ENCODE data around the gene SLC5A9. TPM values are rescaled to one million over a fixed set of nuclear protein-coding genes. Genes with fewer than 3 reads are reported as not detected.

Gene SLC5A9
- total RNA-seq, 1 experiment from 2014 or later = 3.9 TPM

DNA sequence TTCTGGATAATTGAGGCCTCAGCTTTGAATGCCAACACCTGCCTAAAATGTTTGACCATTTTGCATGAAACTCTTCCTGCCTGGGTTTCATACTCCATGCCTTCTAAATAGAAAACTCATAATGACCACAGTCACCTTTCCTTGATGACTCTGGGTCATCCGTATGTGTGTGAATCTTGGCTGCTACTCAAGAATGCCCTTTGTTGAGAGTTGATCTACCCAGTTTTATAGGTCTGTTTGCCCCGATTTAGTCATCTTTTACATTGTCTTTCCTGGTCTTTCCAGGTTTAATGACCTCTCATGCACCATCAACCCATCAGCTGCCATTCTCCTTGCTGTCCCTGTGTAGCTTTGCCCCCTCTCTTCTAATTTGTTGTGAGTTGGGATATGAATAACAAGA is 2.7 kb upstream of the SLC5A9 start:
- Histone ChIP-seq H3K36me3 (ENCODE audit: control insufficient read depth, insufficient read depth, low read length) (no peaks in the 10 kb centered on the region), H3K4me1 (peaks cover 17% of the 10 kb centered on the region), H3K27me3 (replicated peaks; ENCODE audit: control insufficient read depth, insufficient read depth, low read length) (no peaks in the 10 kb centered on the region), H3K4me3 (ENCODE audit: low read depth, low read length) (no peak overlapping the region), H3K9me3 (no peaks in the 10 kb centered on the region)
- peaks cover 11% of the 10 kb centered on the region for H3K4me1 Mint-ChIP-seq (ENCODE audit: low read depth, unreplicated experiment)
- ChIA-PET CTCF (no interaction called here), POLR2A (no interaction called here)
- H3K4me3 Mint-ChIP-seq (ENCODE audit: unreplicated experiment) = no peak overlapping the region
- intact Hi-C loops (cut with micrococcal nuclease; ENCODE audit: unreplicated experiment) = no loop called here
- no peaks in the 10 kb centered on the region for H3K9me3 Mint-ChIP-seq (ENCODE audit: unreplicated experiment)
- no peak for DNase-seq
- no peaks in the 10 kb centered on the region for H3K27me3 Mint-ChIP-seq (ENCODE audit: insufficient read depth, unreplicated experiment)
- TF ChIP-seq, protein P1, sequence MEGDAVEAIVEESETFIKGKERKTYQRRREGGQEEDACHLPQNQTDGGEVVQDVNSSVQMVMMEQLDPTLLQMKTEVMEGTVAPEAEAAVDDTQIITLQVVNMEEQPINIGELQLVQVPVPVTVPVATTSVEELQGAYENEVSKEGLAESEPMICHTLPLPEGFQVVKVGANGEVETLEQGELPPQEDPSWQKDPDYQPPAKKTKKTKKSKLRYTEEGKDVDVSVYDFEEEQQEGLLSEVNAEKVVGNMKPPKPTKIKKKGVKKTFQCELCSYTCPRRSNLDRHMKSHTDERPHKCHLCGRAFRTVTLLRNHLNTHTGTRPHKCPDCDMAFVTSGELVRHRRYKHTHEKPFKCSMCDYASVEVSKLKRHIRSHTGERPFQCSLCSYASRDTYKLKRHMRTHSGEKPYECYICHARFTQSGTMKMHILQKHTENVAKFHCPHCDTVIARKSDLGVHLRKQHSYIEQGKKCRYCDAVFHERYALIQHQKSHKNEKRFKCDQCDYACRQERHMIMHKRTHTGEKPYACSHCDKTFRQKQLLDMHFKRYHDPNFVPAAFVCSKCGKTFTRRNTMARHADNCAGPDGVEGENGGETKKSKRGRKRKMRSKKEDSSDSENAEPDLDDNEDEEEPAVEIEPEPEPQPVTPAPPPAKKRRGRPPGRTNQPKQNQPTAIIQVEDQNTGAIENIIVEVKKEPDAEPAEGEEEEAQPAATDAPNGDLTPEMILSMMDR (IDR thresholded peaks at IDR 0.05; ENCODE audit: insufficient read depth in 1 of 2, low read depth in 1 of 2, low read length in 1 of 2, severe bottlenecking in 1 of 2, unreplicated experiment in 1 of 2) = no peak
- no peak overlapping the region for H3K27ac Mint-ChIP-seq (ENCODE audit: unreplicated experiment)
- H3K36me3 Mint-ChIP-seq (ENCODE audit: insufficient read depth, unreplicated experiment) = no peaks in the 10 kb centered on the region
- BruUV-seq (replicated peaks) = no TSS peak

DNA sequence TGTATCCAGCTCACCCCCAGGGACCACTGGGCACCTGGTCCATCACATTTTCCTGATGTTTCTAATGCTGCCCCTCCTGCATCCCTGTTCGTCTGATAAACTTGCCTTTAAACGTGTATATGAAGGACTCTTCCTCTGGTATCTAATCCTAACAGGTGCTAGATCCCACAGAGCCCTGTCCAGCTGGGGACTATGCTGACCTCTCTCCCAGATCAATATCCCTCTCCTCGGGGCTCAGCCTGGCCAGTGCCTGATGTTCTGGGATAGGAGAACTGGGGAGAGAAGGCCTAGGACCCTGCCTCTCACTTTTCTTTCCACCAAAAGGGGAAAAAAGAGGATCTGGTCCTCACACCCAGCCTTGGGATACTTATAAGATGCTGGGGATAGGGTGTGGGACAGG is 1.4 kb upstream of the SLC5A9 start:
- Mint-ChIP-seq H3K27me3 (ENCODE audit: insufficient read depth, unreplicated experiment) (no peaks in the 10 kb centered on the region), H3K4me3 (ENCODE audit: unreplicated experiment) (no peak overlapping the region), H3K36me3 (ENCODE audit: insufficient read depth, unreplicated experiment) (no peaks in the 10 kb centered on the region), H3K4me1 (ENCODE audit: low read depth, unreplicated experiment) (peaks cover 11% of the 10 kb centered on the region), H3K9me3 (ENCODE audit: unreplicated experiment) (no peaks in the 10 kb centered on the region), H3K27ac (ENCODE audit: unreplicated experiment) (no peak overlapping the region)
- no peak overlapping the region for H3K4me3 ChIP-seq (ENCODE audit: low read depth, low read length)
- CTCF ChIA-PET = no interaction called here
- DNase-seq = no peak
- POLR2A ChIA-PET = no interaction called here
- H3K9me3 ChIP-seq = no peaks in the 10 kb centered on the region
- no peaks in the 10 kb centered on the region for H3K27me3 ChIP-seq (replicated peaks; ENCODE audit: control insufficient read depth, insufficient read depth, low read length)
- intact Hi-C loops (cut with micrococcal nuclease; ENCODE audit: unreplicated experiment) = no loop called here
- no peaks in the 10 kb centered on the region; the same call in 1 of the 2 replicates for H3K36me3 ChIP-seq (ENCODE audit: control insufficient read depth, insufficient read depth, low read length)
- TF ChIP-seq, protein P1 (IDR thresholded peaks at IDR 0.05; ENCODE audit: insufficient read depth in 1 of 2, low read depth in 1 of 2, low read length in 1 of 2, severe bottlenecking in 1 of 2, unreplicated experiment in 1 of 2) = no peak
- peaks cover 17% of the 10 kb centered on the region for H3K4me1 ChIP-seq
- BruUV-seq (replicated peaks) = no TSS peak

DNA sequence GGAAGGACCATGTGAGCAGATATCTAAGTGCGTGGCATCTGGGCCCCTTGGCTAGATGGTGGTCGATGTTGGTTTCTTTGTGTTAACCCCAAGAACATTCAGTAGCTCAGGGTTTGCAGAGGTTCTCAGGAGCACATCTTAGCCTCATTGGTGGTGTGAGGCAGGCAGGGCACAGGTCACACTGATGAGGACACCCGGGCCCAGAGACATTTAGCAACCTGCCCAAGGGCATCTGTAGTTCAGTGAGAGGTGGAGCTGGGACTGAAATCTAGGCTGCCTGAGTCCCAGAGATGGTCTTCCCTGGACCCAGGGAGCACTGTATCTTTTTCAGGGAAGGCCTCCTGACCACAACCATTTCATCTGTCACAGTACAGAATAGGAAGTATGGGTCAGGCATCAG is 859 bp upstream of the SLC5A9 start:
- no peak overlapping the region for H3K27ac Mint-ChIP-seq (ENCODE audit: unreplicated experiment)
- no peaks in the 10 kb centered on the region for H3K36me3 Mint-ChIP-seq (ENCODE audit: insufficient read depth, unreplicated experiment)
- no peaks in the 10 kb centered on the region for H3K27me3 Mint-ChIP-seq (ENCODE audit: insufficient read depth, unreplicated experiment)
- Histone ChIP-seq H3K27me3 (replicated peaks; ENCODE audit: control insufficient read depth, insufficient read depth, low read length) (no peaks in the 10 kb centered on the region), H3K4me3 (ENCODE audit: low read depth, low read length) (no peak overlapping the region), H3K36me3 (ENCODE audit: control insufficient read depth, insufficient read depth, low read length) (no peaks in the 10 kb centered on the region; the same call in 1 of the 2 replicates), H3K9me3 (no peaks in the 10 kb centered on the region), H3K4me1 (peaks cover 17% of the 10 kb centered on the region)
- POLR2A ChIA-PET = no interaction called here
- TF ChIP-seq, protein P1 (IDR thresholded peaks at IDR 0.05; ENCODE audit: insufficient read depth in 1 of 2, low read depth in 1 of 2, low read length in 1 of 2, severe bottlenecking in 1 of 2, unreplicated experiment in 1 of 2) = no peak
- H3K9me3 Mint-ChIP-seq (ENCODE audit: unreplicated experiment) = no peaks in the 10 kb centered on the region
- intact Hi-C loops (cut with micrococcal nuclease; ENCODE audit: unreplicated experiment) = no loop called here
- H3K4me3 Mint-ChIP-seq (ENCODE audit: unreplicated experiment) = no peak overlapping the region
- CTCF ChIA-PET = no interaction called here
- H3K4me1 Mint-ChIP-seq (ENCODE audit: low read depth, unreplicated experiment) = peaks cover 11% of the 10 kb centered on the region
- BruUV-seq (replicated peaks) = no TSS peak
- no peak for DNase-seq
